AG04450 (cell line): Measurements from ENCODE around the gene MAPK11. TPM values are rescaled to one million over a fixed set of nuclear protein-coding genes. Genes with fewer than 3 reads are reported as not detected.
A peak's percentile ranks its signal among the peaks of the same experiment; 100 is the strongest.

Source experiments
- CTCF ChIA-PET: fragments of 300-600, 350-600 bp; formaldehyde crosslinking; extraction: SDS; loops from one replicate; lab custom pipeline; 2022; ENCODE audit warnings: antibody characterized with exemption, inconsistent platforms; lab: Charles Lee
- POLR2A ChIA-PET: fragments of 350-600 bp; formaldehyde crosslinking; extraction: SDS; loops from one replicate; lab custom pipeline; 2021; ENCODE audit warnings: antibody characterized with exemption, inconsistent platforms; lab: Yijun Ruan, JAX
- DNase-seq: peaks from one replicate; pipeline ENCODE4 v3.0.0-alpha.2; 2011; ENCODE audit warnings: low read depth, low spot score
- H3K27ac ChIP-seq: one replicate; pipeline ENCODE4 v1.5.1; 2012; ENCODE audit warnings: low read depth, low read length, control low read depth
- H3K27me3 ChIP-seq: one replicate; pipeline ENCODE4 v1.6.0; 2012; ENCODE audit warnings: low read length; ENCODE audit not compliant: control insufficient read depth, insufficient read depth
- H3K4me3 ChIP-seq: 2 replicates; pipeline ENCODE4 v1.5.1; 2011; ENCODE audit warnings: mild to moderate bottlenecking, low read depth, low read length, control low read depth
- H3K9me3 ChIP-seq: 2 replicates; pipeline ENCODE4 v1.5.1; 2012; ENCODE audit warnings: low read length; ENCODE audit not compliant: control insufficient read depth, insufficient read depth
- CTCF ChIP-seq: IDR thresholded peaks from 2 replicates; pipeline ENCODE4 v1.5.1; 2011; ENCODE audit warnings: low read depth, low read length, control low read depth, inconsistent platforms
- polyA plus RNA-seq: library from polyadenylated mRNA; depleted of rRNA; stranded (reverse); fragments of >200 nt; gene quantifications from 2 replicates; pipeline ENCODE4 v1.2.3, GENCODE V29; 2011

Gene MAPK11
- polyA plus RNA-seq, 1 experiment = 6.7 TPM

- TF ChIP-seq CTCF = no peak
- Histone ChIP-seq H3K9me3 (peaks cover 3% of the 10 kb centered on the region; the same call in 1 of the 2 replicates), H3K27me3 (peaks cover 2% of the 10 kb centered on the region), H3K27ac (peak overlapping the region; percentile 61), H3K4me3 (no peak overlapping the region)
- ChIA-PET POLR2A (no interaction called here), CTCF (no interaction called here)
- DNase-seq = no peak
Measured at GRCh38 chr22:50307890-50308596, 37.9 kb upstream of the MAPK11 start.

DNA sequence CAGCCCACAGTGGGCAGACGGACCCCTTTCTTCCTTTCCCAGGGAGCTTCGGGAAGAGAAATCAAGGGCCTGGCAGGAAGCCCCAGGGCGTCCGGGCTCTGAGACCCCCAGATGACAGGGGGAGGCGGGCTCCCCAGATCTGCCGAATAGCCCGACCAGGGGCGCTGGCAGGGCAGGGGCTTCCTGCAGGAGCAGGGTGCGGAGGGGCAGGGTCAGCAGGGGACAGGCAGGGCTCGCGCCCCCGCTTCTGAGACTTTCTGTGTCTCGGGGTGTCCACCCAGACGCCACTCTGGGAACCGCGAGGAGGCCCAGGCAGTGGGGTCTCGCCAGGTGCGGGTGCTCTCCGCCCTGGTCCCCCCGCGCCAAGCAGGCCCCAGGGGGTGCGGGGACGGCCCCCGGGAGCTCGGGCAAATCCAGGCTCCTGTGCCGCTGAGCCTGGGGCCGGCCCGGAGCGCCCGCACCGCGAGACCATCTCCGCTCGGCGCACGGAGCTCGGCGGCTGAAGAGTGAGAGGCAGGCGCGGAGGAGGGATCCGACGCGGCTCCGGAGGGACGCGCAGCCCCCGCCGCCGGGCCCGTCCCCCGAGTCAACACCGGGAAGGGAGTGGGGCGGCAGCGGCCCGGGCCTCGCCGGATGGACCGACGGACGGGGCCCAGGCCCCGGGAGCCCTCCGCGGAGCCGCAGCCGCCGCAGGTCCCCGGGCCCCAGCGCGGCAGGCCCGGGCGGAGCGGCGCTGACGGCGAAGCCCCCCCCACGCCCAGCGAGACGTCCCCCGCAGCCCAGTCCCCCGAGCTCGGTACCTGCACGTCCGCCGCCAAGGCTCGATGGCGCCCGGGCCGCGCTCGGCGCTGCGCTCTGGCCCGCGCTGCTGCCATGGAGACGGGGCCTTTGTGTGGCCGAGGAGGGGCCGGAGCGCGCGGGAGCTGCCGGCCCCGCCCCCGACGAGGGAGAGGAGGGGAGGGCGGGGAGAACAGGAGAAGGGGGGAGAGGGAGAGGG, 36.9 kb upstream of the MAPK11 start, which contains the start of gene PLXNB2:
TSS of gene PLXNB2 (minus strand) at position 894 of the 997 bp plus-strand sequence. CDS start 17,062 bp downstream, outside the sequence.
- H3K9me3 ChIP-seq = peaks cover 3% of the 10 kb centered on the region; the same call in 1 of the 2 replicates
- H3K27ac ChIP-seq = peak within 1 kb of the TSS; percentile 91
- ChIA-PET CTCF (no interaction called here), POLR2A (interaction anchor here (1.3 to 2.4 kb wide), 3 partner anchors 9 to 35 kb away, joined by 3 to 19 read pairs (median 9); no protein-coding TSS in a partner anchor)
- TF ChIP-seq CTCF = no peak
- H3K4me3 ChIP-seq = peak within 1 kb of the TSS; percentile 93
- DNase-seq = peak; percentile 34
- peaks cover under 1% of the 10 kb centered on the region for H3K27me3 ChIP-seq

GRCh38 chr22:50305923-50306566, 35.9 kb upstream of the MAPK11 start:
- POLR2A ChIA-PET = interaction anchor here (1.3 to 2.4 kb wide), 4 partner anchors 8 to 34 kb away, joined by 3 to 19 read pairs (median 8); no protein-coding TSS in a partner anchor
- peak overlapping the region; percentile 93 for H3K27ac ChIP-seq
- peaks cover 3% of the 10 kb centered on the region; the same call in 1 of the 2 replicates for H3K9me3 ChIP-seq
- CTCF ChIA-PET = no interaction called here
- H3K27me3 ChIP-seq = no peaks in the 10 kb centered on the region
- TF ChIP-seq CTCF = no peak
- DNase-seq = peak; percentile 90
- peak overlapping the region; percentile 93 for H3K4me3 ChIP-seq

DNA sequence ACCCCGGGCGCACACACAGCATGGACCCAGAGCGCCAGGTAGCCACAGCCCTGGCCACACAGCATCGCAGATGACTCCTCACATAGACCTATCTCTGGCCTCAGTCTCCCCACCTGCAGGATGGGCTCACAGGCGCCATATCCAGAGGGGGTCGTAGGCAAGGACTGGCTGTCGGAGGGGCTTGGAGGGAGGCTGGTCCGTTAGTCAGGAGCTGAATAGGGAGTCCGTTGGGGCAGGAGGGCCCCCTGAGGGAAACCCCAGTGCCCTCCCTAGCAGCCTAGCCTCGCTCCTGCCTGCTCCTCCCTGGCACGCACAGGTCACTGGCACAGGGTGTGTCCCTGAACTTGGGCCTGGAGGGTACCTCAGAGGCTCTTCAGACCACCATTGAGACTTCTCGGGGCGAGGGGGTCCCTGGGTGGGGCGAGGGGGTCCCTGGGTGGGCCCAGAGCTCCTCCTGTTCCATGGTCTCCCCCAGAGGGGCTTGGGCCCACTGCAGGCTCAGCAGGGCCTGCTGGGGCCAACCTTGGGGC, 35.3 kb upstream of the MAPK11 start:
- DNase-seq = no peak
- POLR2A ChIA-PET = interaction anchor here (1.6 to 2.4 kb wide), 3 partner anchors 12 to 33 kb away, joined by 6 to 19 read pairs (median 9); no protein-coding TSS in a partner anchor
- CTCF ChIA-PET = interaction anchor here (0.7 kb wide), 1 partner anchor 36 kb away, joined by 3 read pairs; no protein-coding TSS in a partner anchor
- Histone ChIP-seq H3K27me3 (no peaks in the 10 kb centered on the region), H3K9me3 (peaks cover 3% of the 10 kb centered on the region; the same call in 1 of the 2 replicates), H3K27ac (peak overlapping the region; percentile 93), H3K4me3 (peak overlapping the region; percentile 93)
- TF ChIP-seq CTCF = no peak
